RWPE2 (cell line): ENCODE data around the gene POLG.

Experiments
- ATAC-seq: fragments of 200-7000 bp; cut with Tn5 transposase; 3 replicates; pipeline ENCODE4 v1.9.1; 2021; ENCODE audit warnings: low read depth
- DNase-seq: peaks from one replicate; pipeline ENCODE4 v3.0.0-alpha.2; 2020; ENCODE audit warnings: low spot score
- H3K27ac ChIP-seq: fragments of 450-650 bp; 2 replicates; pipeline ENCODE4 v1.5.1; 2017; ENCODE audit warnings: mild to moderate bottlenecking; ENCODE audit not compliant: poor library complexity, severe bottlenecking
- H3K27me3 ChIP-seq: fragments of 250-450 bp; sonication (Bioruptor Pico); 2 replicates; pipeline ENCODE4 v1.5.1; 2021; ENCODE audit warnings: mild to moderate bottlenecking, moderate library complexity; ENCODE audit not compliant: insufficient read depth, poor library complexity, severe bottlenecking
- H3K36me3 ChIP-seq: fragments of 250-450 bp; sonication (Bioruptor Pico); 2 replicates; pipeline ENCODE4 v1.5.1; 2020; ENCODE audit warnings: low read depth, mild to moderate bottlenecking, moderate library complexity
- H3K4me1 ChIP-seq: fragments of 250-450 bp; sonication (Bioruptor Pico); 2 replicates; pipeline ENCODE4 v1.5.1; 2021; ENCODE audit warnings: mild to moderate bottlenecking, moderate library complexity; ENCODE audit not compliant: insufficient read depth, poor library complexity, severe bottlenecking
- H3K4me3 ChIP-seq: fragments of 250-450 bp; sonication (Bioruptor Pico); 2 replicates; pipeline ENCODE4 v1.5.1; 2021; ENCODE audit warnings: mild to moderate bottlenecking, moderate library complexity; ENCODE audit not compliant: severe bottlenecking
- H3K9me3 ChIP-seq: fragments of 250-450 bp; sonication (Bioruptor Pico); 2 replicates; pipeline ENCODE4 v1.5.1; 2021; ENCODE audit warnings: mild to moderate bottlenecking, moderate library complexity; ENCODE audit not compliant: severe bottlenecking
- CTCF ChIP-seq: fragments of 450-650 bp; IDR thresholded peaks from one replicate; pipeline ENCODE4 v1.5.1; 2017; ENCODE audit warnings: mild to moderate bottlenecking, moderate library complexity; ENCODE audit not compliant: poor library complexity, severe bottlenecking

POLG gene

GRCh38 chr15:89334510-89335297 is at the start of gene POLG:
TSS of gene POLG (minus strand) at chr15:89334824. CDS start at chr15:89333754, 1,070 bp downstream.
- Histone ChIP-seq H3K4me1 (peaks cover 11% of the 10 kb centered on the region), H3K4me3 (peak within 1 kb of the TSS; percentile 80), H3K9me3 (no peaks in the 10 kb centered on the region), H3K27ac (peak within 1 kb of the TSS; percentile 52), H3K36me3 (peaks cover 40% of the 10 kb centered on the region), H3K27me3 (no peaks in the 10 kb centered on the region)
- TF ChIP-seq CTCF: no peak
- peak; percentile 93 for ATAC-seq
- DNase-seq: peak; percentile 100

GRCh38 chr15:89384176-89384604 is 49.6 kb upstream of the POLG start:
- TF ChIP-seq CTCF: no peak
- Histone ChIP-seq H3K27ac (peak overlapping the region; percentile 23), H3K4me1 (peaks cover 29% of the 10 kb centered on the region), H3K4me3 (no peak overlapping the region), H3K9me3 (no peaks in the 10 kb centered on the region), H3K27me3 (no peaks in the 10 kb centered on the region), H3K36me3 (no peaks in the 10 kb centered on the region)
- ATAC-seq (peak; percentile 7; the same call in 1 of the 3 replicates), DNase-seq (no peak)

- no peaks in the 10 kb centered on the region for H3K27me3 ChIP-seq
- TF ChIP-seq CTCF: no peak
- H3K36me3 ChIP-seq: no peaks in the 10 kb centered on the region
- H3K9me3 ChIP-seq: no peaks in the 10 kb centered on the region
- peaks cover 35% of the 10 kb centered on the region for H3K4me1 ChIP-seq
- H3K4me3 ChIP-seq: no peak overlapping the region
- peak; percentile 99 for DNase-seq
- ATAC-seq: peak; percentile 22
- H3K27ac ChIP-seq: peak overlapping the region; percentile 23
Measured at GRCh38 chr15:89383365-89384175, 48.9 kb upstream of the POLG start.

- no peak for TF ChIP-seq CTCF
- Histone ChIP-seq H3K27me3 (no peaks in the 10 kb centered on the region), H3K4me1 (peaks cover 40% of the 10 kb centered on the region), H3K36me3 (no peaks in the 10 kb centered on the region), H3K9me3 (no peaks in the 10 kb centered on the region), H3K27ac (no peak overlapping the region), H3K4me3 (no peak overlapping the region)
- no peak for DNase-seq
- ATAC-seq: no peak
Measured at GRCh38 chr15:89381888-89382686, 47.5 kb upstream of the POLG start.
